Osteocyte (in vitro differentiated cells): ENCODE data around the gene CNOT6. TPM values are rescaled to one million over a fixed set of nuclear protein-coding genes. Genes with fewer than 3 reads are reported as not detected.

Experiments used
- DNase-seq: peaks from one replicate; pipeline ENCODE4 v3.0.0; 2021; ENCODE audit warnings: mixed read lengths; ENCODE audit not compliant: unreplicated experiment; ENCODE audit errors: extremely low spot score
- H3K27ac Mint-ChIP-seq: one replicate; pipeline ENCODE4 v1.8.0; 2021; ENCODE audit warnings: mild to moderate bottlenecking, mixed read lengths; ENCODE audit not compliant: unreplicated experiment
- H3K27me3 Mint-ChIP-seq: one replicate; pipeline ENCODE4 v1.8.0; 2021; ENCODE audit warnings: mixed read lengths; ENCODE audit not compliant: unreplicated experiment
- H3K36me3 Mint-ChIP-seq: one replicate; pipeline ENCODE4 v1.8.0; 2021; ENCODE audit warnings: mixed read lengths; ENCODE audit not compliant: unreplicated experiment
- H3K4me1 Mint-ChIP-seq: one replicate; pipeline ENCODE4 v1.8.0; 2021; ENCODE audit warnings: mixed read lengths; ENCODE audit not compliant: unreplicated experiment
- H3K4me3 Mint-ChIP-seq: one replicate; pipeline ENCODE4 v1.8.0; 2021; ENCODE audit warnings: mild to moderate bottlenecking, moderate library complexity, mixed read lengths; ENCODE audit not compliant: unreplicated experiment
- H3K9me3 Mint-ChIP-seq: one replicate; pipeline ENCODE4 v1.8.0; 2021; ENCODE audit warnings: mixed read lengths; ENCODE audit not compliant: unreplicated experiment
- total RNA-seq: library from RNA; stranded (reverse); gene quantifications from 2 replicates; pipeline ENCODE4 v1.2.1, GENCODE V29; 2021
- TF ChIP-seq, protein P1 (sequence below): fragments of 200-600 bp; sonication (generic); IDR thresholded peaks from 2 replicates; pipeline ENCODE4 v1.5.0; 2021; ENCODE audit warnings: antibody characterized with exemption, mild to moderate bottlenecking, moderate library complexity

Gene CNOT6
- total RNA-seq, 1 donor from 2014 or later = 33.5 TPM

- Mint-ChIP-seq H3K27ac (no peak overlapping the region), H3K9me3 (no peaks in the 10 kb centered on the region), H3K36me3 (no peaks in the 10 kb centered on the region), H3K4me3 (no peak overlapping the region), H3K27me3 (peaks cover 2% of the 10 kb centered on the region), H3K4me1 (no peaks in the 10 kb centered on the region)
- DNase-seq = no peak
- TF ChIP-seq, protein P1, sequence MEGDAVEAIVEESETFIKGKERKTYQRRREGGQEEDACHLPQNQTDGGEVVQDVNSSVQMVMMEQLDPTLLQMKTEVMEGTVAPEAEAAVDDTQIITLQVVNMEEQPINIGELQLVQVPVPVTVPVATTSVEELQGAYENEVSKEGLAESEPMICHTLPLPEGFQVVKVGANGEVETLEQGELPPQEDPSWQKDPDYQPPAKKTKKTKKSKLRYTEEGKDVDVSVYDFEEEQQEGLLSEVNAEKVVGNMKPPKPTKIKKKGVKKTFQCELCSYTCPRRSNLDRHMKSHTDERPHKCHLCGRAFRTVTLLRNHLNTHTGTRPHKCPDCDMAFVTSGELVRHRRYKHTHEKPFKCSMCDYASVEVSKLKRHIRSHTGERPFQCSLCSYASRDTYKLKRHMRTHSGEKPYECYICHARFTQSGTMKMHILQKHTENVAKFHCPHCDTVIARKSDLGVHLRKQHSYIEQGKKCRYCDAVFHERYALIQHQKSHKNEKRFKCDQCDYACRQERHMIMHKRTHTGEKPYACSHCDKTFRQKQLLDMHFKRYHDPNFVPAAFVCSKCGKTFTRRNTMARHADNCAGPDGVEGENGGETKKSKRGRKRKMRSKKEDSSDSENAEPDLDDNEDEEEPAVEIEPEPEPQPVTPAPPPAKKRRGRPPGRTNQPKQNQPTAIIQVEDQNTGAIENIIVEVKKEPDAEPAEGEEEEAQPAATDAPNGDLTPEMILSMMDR = no peak
These were observed 102.0 kb downstream of the CNOT6 start for GRCh38 chr5:180596115-180596667.

- peak; percentile 80 for DNase-seq
- Mint-ChIP-seq H3K4me1 (no peaks in the 10 kb centered on the region), H3K27me3 (peaks cover 2% of the 10 kb centered on the region), H3K9me3 (no peaks in the 10 kb centered on the region), H3K4me3 (no peak overlapping the region), H3K36me3 (no peaks in the 10 kb centered on the region), H3K27ac (no peak overlapping the region)
- TF ChIP-seq, protein P1 = no peak
These were observed 102.6 kb downstream of the CNOT6 start for GRCh38 chr5:180596668-180597231.

DNA sequence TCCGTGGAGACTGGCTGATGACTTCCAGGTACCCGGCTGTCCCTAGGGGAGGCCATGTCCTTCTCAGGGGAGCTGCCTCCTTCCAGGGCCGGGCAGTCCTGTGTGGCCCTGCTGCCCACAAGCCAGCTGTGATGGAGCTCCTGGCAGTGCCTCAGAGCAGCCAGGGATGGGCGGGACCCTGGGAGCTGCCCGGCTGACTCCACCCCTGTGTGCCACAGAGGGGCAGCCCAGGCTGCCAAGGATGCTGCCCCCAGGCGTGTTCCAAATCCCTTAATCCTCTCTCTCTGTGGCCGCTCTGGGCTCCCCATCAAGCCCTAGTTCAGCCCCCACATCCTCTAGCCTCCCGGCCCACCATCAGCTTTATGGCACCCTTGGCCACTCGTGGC, 104.1 kb downstream of the CNOT6 start:
- Mint-ChIP-seq H3K27me3 (no peaks in the 10 kb centered on the region), H3K4me3 (no peak overlapping the region), H3K36me3 (no peaks in the 10 kb centered on the region), H3K9me3 (no peaks in the 10 kb centered on the region), H3K4me1 (no peaks in the 10 kb centered on the region), H3K27ac (no peak overlapping the region)
- DNase-seq = peak; percentile 73
- TF ChIP-seq, protein P1 = no peak

DNA sequence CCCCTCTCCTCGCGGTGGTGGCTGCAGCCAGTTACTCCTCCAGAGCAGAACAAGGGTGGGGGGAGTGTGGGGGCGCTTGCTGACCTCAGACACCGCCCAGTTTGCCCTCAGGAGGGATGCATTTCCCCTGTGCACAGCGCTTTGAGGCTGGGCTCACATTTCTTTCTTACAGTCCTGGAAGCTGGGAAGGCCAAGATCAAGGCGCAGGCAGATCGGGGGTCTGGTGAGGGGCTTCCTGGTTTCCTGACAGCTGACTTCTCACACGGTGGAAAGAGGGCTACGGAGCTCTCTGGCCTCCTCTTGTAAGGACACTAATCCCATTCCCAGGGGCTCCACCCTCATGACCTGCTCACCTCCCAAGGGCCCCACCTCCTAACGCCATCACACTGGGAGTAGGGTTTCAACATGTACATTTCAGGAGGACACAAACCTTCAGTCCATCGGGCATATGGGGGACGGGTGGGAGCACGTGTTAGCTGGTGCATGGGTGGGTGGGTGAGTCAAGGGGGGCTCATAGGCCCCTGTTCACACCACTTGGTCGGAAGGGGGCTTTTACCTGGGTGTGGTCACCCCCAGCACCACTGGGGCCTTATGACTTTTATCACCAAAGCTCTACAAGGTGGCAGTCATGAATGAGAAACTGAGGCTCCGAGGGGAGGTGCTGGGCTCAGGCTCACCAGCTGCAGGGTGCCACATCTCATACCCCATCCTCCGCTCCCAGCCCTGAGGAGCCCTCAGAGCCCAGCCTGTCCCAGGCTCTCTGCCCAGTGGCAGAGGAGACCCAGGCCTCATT, 104.8 kb downstream of the CNOT6 start:
- Mint-ChIP-seq H3K27me3 (no peaks in the 10 kb centered on the region), H3K4me1 (no peaks in the 10 kb centered on the region), H3K9me3 (no peaks in the 10 kb centered on the region), H3K36me3 (no peaks in the 10 kb centered on the region), H3K4me3 (no peak overlapping the region), H3K27ac (no peak overlapping the region)
- TF ChIP-seq, protein P1 = no peak
- peak; percentile 76 for DNase-seq

DNA sequence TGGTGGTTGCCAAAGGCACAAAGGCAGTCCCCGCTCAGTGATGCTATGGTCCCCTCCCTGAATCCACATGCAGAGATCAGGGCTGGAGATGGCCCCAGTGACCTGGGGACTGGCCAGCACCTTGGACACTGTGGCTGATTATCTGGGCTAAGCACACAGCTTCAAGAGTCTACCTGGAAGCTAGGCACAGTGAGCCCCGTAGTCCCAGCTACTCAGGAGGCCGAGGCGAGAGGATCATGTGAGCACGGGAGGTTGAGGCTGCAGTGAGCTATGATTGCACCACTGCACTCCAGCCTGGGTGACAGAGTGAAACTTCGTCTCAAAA, 105.4 kb downstream of the CNOT6 start:
- Mint-ChIP-seq H3K36me3 (no peaks in the 10 kb centered on the region), H3K9me3 (no peaks in the 10 kb centered on the region), H3K4me1 (no peaks in the 10 kb centered on the region), H3K27ac (no peak overlapping the region), H3K4me3 (no peak overlapping the region), H3K27me3 (no peaks in the 10 kb centered on the region)
- peak; percentile 71 for DNase-seq
- TF ChIP-seq, protein P1 = no peak
